ENCODE measurements around the gene HEATR5B.

GRCh38 chr2:36949845-36950244 lies 134.3 kb downstream of the HEATR5B start:
- TF ChIP-seq CTCF (IDR thresholded peaks at IDR 0.05; ENCODE audit: low read depth, low read length) (no peak), MAX (IDR thresholded peaks at IDR 0.05; ENCODE audit: low read depth, low read length) (no peak), MYC (IDR thresholded peaks at IDR 0.05; ENCODE audit: low read depth, low read length) (no peak), POLR2A (IDR thresholded peaks at IDR 0.05; ENCODE audit: extremely low read depth, insufficient read length) (no peak)
